Stimulated activated CD4-positive, alpha-beta T cell treated with anti-CD3 and anti-CD28 coated beads, TNF-alpha, amount 100 ng/mL, for 48 hours (primary cell): ENCODE data around the gene CYB5R2.

ENCODE experiments used
- DNase-seq, 3 donors: peaks; one replicate each; pipeline ENCODE4 v3.0.0-alpha.2; 2020; ENCODE audit warnings: low read depth in 3 of 3

Gene CYB5R2

DNA sequence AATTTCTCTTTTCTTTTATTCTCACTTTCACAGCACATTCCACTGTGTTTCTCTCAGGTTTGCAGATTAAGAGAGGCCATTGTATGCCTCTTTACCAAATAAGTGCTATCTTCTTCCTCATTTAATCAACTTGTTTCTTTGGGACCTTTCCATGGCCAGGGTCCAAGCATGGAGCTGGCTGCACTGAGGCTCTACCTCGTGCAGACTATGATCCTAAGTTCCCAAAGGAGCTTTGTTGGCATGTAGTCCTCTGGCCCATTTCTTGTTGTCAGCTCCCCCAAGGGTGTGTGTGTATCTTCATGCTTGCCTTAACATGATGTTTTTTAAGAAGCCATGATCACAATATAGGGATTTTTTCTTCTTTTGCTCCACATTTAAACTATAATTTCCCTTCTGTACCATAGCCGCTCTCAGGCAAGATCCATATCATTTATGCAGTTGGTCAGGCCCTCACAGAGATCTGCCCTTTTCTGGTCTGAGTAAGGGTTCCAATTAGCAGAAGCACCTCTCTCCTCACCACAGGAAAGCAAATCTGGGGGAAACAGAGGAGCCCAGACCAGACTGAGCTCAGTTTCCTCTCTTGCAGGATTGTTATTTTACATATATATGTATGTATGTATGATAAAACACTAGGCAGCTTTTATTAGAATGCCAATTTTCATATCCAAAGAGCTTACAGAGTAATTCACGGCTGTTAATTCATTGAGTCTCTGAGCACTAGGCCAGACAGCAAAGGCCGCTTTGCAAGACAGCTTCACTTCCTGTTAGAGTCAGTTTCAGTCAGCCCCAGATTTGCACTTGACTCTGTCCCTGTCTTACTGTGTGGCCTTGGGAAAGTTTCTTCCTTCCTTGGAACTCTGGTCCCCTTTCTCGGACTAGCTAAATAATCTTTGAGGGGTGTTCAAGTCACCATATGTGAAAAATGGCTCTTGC is 34.3 kb downstream of the CYB5R2 start:
- no peak for DNase-seq

DNA sequence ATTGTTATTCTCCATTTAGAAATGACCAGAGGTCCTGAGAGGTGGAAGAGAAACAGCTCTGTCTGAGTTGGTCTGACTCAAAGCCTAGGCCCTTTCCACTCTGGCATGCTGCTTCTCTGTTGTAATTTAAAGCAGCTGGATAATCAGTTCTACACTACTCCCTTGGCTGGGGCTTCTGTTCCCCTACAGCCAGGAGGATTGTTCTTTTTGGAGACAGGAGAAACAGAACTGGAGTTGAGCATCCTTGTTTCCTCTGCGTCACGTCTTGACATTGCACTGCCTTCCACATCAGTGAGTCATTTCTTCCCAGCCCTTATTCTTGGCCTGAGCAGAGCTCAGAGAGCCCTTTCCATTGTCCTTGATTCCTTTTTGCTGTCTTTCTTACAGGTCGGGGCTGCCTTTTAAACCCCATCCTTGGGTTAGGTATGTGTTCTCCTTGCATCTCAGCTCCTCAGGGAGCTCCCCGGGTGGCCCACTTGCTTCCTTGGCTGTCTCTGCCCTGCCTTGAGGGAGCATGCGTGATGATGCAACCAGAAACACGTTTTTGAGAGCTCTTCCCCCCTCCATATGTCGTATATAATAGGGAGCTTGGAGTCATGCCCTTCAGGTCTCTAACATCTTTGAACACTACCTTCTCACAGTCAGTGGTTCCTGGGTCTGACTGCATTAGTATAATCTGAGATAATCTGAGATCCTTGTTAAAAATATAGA is 35.7 kb downstream of the CYB5R2 start:
- no peak for DNase-seq

DNA sequence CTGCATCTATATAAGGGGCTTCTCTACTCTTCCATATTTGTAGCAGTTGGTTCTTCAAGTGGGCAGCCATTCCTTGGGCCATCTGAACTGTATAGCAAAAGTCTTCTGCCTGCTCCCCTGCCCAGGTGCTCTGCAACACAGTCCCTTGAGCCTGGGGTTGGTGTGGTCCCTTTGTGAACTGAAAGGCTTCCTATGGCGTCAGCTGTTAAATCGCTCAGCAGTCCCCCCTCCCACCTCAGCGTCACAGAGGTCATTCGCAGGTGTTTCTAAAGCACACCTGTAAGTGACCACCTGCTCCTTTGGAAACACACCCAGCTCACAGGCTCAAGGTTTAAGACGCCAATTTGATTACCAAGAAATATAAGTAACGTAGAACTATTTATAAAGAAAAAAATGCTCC is 37.0 kb downstream of the CYB5R2 start:
- no peak for DNase-seq

DNA sequence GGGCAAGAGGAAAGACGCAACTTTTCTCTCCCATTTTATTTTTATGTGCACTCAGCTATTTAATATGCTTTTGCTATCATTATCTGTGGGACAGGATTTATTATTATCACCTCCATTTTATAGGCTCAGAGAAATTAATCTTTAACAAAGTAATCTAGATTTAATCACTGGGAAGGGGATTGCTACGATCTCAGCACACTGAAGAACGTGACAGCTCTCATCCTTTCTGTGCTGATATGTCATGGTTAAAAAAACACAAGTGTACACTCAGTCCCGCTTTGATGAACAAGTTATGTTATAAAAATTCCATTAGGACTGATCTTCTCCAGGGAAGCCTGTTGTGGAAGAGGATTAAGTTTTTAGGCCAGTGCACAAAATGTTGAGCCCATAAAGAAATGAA is 37.6 kb downstream of the CYB5R2 start:
- DNase-seq, result no peak

DNA sequence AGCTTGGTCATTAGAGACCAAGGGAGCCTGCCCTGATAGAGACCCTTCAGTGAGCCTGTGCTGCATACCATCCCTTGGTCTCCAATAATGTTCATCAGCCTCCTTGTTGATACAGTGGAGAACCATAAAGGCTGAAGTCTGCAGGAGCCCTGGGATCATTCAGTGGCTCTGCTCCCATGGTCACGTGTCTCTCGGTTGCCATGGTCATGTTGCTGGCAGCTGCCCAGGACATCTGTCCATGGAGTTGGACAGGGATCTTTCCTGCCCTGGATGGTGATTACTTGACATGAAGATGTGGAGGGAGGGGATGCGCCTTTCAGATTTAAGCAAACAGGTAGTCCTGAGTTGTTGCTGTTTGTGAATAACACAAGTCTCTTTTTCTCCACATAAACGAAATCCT is 38.2 kb downstream of the CYB5R2 start:
- no peak for DNase-seq

DNA sequence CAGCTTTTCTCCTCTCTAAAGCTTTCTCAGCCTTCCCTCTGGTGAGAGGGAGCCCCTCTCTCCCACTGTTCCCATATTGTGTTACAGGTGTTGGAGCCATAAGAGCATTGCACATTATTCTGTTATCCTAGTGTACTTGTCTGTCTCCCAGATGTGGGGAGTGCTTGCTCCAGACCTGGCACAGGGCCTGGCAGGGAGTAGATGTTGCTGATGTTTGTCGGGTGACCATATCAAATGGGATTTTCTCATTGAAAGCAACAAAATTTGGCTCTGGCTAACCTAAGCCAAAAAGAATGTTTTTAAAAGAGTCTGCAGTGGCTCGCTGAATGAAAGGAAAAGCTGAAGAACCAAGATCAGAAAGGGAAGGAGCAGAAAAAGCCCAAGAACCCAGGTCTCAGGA is 41.1 kb downstream of the CYB5R2 start:
- no peak for DNase-seq

DNA sequence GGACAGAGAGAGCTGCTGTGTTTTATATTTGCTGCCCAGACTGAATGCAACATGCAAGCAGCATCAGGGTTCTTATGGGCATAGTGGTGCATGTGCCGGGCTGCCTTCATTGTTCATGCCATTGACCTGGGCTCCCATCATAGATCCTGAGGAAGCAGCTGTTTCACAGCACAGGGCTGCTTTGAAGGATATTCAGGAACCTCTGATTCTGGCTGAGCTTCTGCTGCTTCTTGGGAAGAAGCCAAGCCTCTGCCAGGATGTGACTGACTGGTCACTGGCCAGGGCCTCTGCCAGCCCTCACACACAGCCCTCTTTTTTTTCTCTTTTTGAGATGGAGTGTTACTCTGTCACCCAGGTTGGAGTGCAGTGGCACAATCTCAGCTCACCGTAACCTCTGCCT is 43.3 kb downstream of the CYB5R2 start:
- DNase-seq, result no peak

DNA sequence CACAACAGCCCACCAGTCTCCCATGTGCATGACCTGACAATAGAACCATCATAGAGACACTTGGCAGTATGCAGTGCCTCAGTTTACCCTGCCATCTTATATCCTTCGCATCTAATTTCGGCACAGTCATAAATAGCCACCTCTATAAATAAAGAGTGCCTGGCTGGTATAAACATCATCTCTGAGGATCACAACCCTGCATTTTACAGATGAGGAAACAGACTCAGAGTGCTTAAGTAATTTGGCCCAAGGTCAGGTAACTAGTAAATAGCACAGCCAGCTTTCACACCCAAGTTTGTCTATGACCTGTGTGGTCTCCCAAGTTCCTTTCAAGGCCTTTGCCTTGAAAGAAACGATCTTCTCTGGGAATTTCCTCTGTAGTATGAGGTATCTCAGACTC is 44.6 kb downstream of the CYB5R2 start:
- no peak for DNase-seq

DNA sequence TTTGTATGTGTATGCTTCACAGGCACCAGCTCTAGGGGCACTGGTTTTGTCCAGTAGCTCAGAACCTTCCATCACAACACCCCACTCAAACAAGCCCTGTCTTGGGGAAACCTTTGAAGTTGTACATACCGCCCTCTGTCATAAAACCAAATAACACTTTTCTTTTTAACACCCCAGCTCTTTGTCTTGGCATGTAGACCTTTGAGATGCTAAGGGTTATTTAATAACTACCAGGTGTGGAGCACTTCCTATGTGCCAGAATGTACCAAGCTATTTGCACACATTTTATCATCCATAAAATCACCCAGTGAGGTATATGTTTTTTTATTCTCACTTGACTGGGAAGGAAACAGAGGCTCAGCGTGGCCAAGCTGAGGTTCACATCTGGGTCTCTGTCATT is 50.6 kb downstream of the CYB5R2 start:
- no peak for DNase-seq

DNA sequence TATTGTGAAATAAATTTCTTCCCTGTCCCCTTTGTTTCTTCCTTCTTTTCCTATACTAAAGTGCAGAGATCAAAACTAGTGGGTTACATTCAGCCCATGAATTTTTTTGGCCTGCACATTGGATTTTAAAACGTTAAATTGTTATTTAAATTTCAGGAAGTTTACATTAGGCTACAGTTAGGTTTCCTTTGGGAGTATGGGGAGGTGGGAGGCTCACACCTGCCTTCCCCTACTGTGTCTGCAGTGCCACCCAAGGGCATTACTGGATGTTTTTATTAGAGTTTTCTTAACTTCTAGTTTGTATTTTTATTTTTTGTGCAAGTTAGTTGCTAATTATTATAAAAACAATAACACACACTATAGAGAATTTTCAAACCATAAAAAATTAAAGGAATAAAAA is 51.7 kb downstream of the CYB5R2 start:
- no peak for DNase-seq

DNA sequence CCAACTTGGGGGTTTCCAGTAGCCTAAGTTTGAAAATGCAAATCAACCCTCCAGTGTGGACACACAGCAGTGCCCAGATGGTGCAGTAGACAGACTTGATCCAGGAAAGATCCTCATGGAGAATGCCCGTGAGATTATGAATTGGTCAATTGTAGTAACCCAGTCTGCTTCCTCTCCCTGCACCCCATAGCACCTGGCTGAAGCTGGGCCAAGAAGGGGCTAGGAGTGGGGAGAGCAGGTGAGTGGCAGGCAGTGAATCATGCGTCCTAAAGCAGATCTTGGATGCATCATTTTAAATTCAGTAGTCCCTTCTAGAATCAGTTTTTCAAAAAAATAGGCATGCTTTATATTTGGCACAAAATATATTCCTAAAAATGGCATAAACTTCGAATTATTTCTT is 52.2 kb downstream of the CYB5R2 start:
- no peak for DNase-seq

DNA sequence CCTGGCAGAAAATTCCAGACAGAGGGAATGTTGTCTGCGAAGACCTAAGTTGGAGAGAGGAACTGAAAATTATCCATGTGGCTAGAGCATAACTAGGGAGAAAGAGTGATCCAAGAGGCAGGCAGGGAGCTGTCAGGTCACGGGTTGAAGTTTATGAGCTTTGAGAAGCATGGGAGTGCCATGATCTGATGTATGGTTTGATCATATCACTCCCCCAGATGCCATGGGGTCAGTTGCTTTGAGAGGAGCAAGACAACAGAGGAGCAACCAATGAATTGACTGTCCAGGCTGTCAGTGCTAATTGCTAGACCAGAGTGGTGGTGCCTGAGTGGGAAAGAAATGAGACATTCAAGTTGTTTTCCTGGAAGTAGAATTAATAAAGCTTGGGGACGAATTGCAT is 54.0 kb downstream of the CYB5R2 start:
- no peak for DNase-seq

DNA sequence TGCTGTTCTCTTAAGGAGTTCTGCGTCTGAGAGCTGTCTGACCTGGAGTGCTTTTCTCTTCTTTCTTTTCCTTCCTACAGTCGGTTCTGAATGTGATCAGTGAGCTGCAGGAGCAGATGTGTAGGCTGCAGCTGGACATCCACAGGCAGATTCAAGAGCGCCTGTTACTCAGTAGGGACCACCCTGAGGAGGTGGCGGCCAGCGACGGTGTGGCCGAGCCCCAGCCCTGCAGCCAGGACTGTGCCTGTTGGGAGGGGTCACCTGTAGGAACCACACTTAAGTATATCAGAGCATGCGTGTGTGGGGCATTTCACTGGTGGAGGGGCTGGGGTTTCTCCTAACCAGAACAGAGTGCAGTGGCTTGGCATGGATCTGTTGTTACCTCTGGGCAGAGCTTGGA is 56.3 kb downstream of the CYB5R2 start:
- DNase-seq, result no peak
